HepG2 (cell line): ENCODE measurements around the gene LSMEM2. TPM values are rescaled to one million over a fixed set of nuclear protein-coding genes. Genes with fewer than 3 reads are reported as not detected.

ENCODE experiments used
- AKNA ChIP-seq: sonication (generic); formaldehyde crosslinking; IDR thresholded peaks from 2 replicates; pipeline ENCODE4 v1.4.0; 2020; ENCODE audit warnings: missing genetic modification reagents, borderline replicate concordance
- ARNTL ChIP-seq: sonication (generic); formaldehyde crosslinking; IDR thresholded peaks from 2 replicates; pipeline ENCODE4 v1.4.0; 2020; ENCODE audit warnings: mild to moderate bottlenecking, missing genetic modification reagents
- ATF2 ChIP-seq: sonication (generic); formaldehyde crosslinking; IDR thresholded peaks from 2 replicates; pipeline ENCODE4 v1.4.0; 2020; ENCODE audit warnings: missing genetic modification reagents
- FOXJ3 ChIP-seq: sonication (generic); formaldehyde crosslinking; IDR thresholded peaks from 2 replicates; pipeline ENCODE4 v1.4.0; 2020; ENCODE audit warnings: missing genetic modification reagents, mild to moderate bottlenecking, borderline replicate concordance
- GABPA ChIP-seq, 2 experiments: IDR thresholded peaks; 2 replicates each; pipeline ENCODE4 v1.6.1; 2011 to 2016; ENCODE audit warnings: low read depth in 2 of 2, low read length in 1 of 2, missing biosample characterization in 1 of 2, missing genetic modification characterization in 1 of 2
- HIVEP1 ChIP-seq: sonication (generic); formaldehyde crosslinking; IDR thresholded peaks from 2 replicates; pipeline ENCODE4 v1.4.0; 2020; ENCODE audit warnings: mild to moderate bottlenecking, missing genetic modification reagents
- SALL1 ChIP-seq: sonication (generic); formaldehyde crosslinking; IDR thresholded peaks from 2 replicates; pipeline ENCODE4 v1.8.0; 2022; ENCODE audit warnings: mild to moderate bottlenecking, missing genetic modification reagents
- SMAD1 ChIP-seq: sonication (generic); formaldehyde crosslinking; IDR thresholded peaks from 2 replicates; pipeline ENCODE4 v1.4.0; 2020; ENCODE audit warnings: missing genetic modification reagents, low read depth, mild to moderate bottlenecking, borderline replicate concordance
- ZNF292 ChIP-seq: sonication (generic); formaldehyde crosslinking; IDR thresholded peaks from 2 replicates; pipeline ENCODE4 v1.8.1; 2022; ENCODE audit warnings: mild to moderate bottlenecking, low read depth, missing genetic modification reagents, borderline replicate concordance
- ZNF557 ChIP-seq: sonication (generic); formaldehyde crosslinking; IDR thresholded peaks from 2 replicates; pipeline ENCODE4 v1.4.0; 2020; ENCODE audit warnings: missing genetic modification reagents
- ZNF574 ChIP-seq: sonication (generic); formaldehyde crosslinking; IDR thresholded peaks from 2 replicates; pipeline ENCODE4 v1.4.0; 2020; ENCODE audit warnings: missing genetic modification reagents
- ZNF687 ChIP-seq: sonication (generic); formaldehyde crosslinking; IDR thresholded peaks from 2 replicates; pipeline ENCODE4 v1.5.1; 2020; ENCODE audit warnings: mild to moderate bottlenecking, missing genetic modification reagents, moderate library complexity
- polyA plus RNA-seq, 8 experiments: library from polyadenylated mRNA; depleted of rRNA in 3 of 8; stranded (reverse) in 7 of 8; unstranded in 1 of 8; fragments of >200 nt; fragmentation: Illumina TruSeq in 4 of 8; extraction: Trizol in 4 of 8; gene quantifications; 2 replicates each; pipeline versions ENCODE4 v1.2.1 to v1.2.3, GENCODE V29; 2011 to 2016; ENCODE audit warnings: low read depth in 4 of 8, missing spikeins in 1 of 8, mixed read lengths in 1 of 8; ENCODE audit not compliant: insufficient read depth in 1 of 8
- total RNA-seq, 5 experiments: library from RNA; depleted of rRNA; stranded (reverse); fragments of >200 nt; fragmentation: Illumina TruSeq; extraction: Trizol; gene quantifications; 2 replicates each; pipeline ENCODE4 v1.2.3, GENCODE V29; 2016; ENCODE audit warnings: low read depth in 1 of 5

The LSMEM2 gene
- total and polyA plus RNA-seq, 2 of the 13 experiments (the other 11 are each of a cell fraction or from before 2014, with no cell fraction given): 0.07 to 0.41 TPM

- 0 out of 2 replicates have a peak, but pooled peaks have one; percentile 31 for TF ChIP-seq ZNF574 (CRISPR knock-in tag)
- TF ChIP-seq HIVEP1: 0 out of 2 replicates have a peak, but pooled peaks have one; percentile 37
- TF ChIP-seq ZNF292 (CRISPR knock-in tag): no peak
- no peak for TF ChIP-seq ARNTL (CRISPR knock-in tag)
- TF ChIP-seq FOXJ3 (CRISPR knock-in tag): no peak
- TF ChIP-seq ZNF557 (CRISPR knock-in tag): no peak
- no peak for TF ChIP-seq AKNA (CRISPR knock-in tag)
- TF ChIP-seq ZNF687 (CRISPR knock-in tag): peak; percentile 42
- peak; percentile 34; the same call in 1 of the 2 replicates for TF ChIP-seq SALL1
- TF ChIP-seq GABPA (IDR thresholded peaks at IDR 0.05; ENCODE audit: low read depth, low read length): no peak
- TF ChIP-seq GABPA (CRISPR knock-in tag; IDR thresholded peaks at IDR 0.05; ENCODE audit: low read depth): peak; percentile 36; the same call in 1 of the 2 replicates
- TF ChIP-seq SMAD1: no peak
- peak; percentile 46; the same call in 1 of the 2 replicates for TF ChIP-seq ATF2 (CRISPR knock-in tag)
Measured at GRCh38 chr3:50274371-50275104, 4.3 kb upstream of the LSMEM2 start (continued).
